B cell (primary cell): Measurements from ENCODE around the gene CEND1. TPM values are rescaled to one million over a fixed set of nuclear protein-coding genes. Genes with fewer than 3 reads are reported as not detected.

ENCODE experiments used
- ATAC-seq: fragments of 200-7000 bp; cut with Tn5 transposase; one replicate; pipeline ENCODE4 v1.10.0; 2021; ENCODE audit warnings: low read depth, mild to moderate bottlenecking, moderate number of reproducible peaks, moderate library complexity
- CTCF ChIA-PET: fragments of 350-600 bp; sonication (Branson Sonifier 250); formaldehyde crosslinking; loops from one replicate; lab custom pipeline; 2021; ENCODE audit warnings: antibody characterized with exemption, inconsistent platforms; lab: Charles Lee
- POLR2A ChIA-PET: fragments of 350-600 bp; sonication (Branson Sonifier 250); formaldehyde crosslinking; loops from one replicate; lab custom pipeline; 2021; ENCODE audit warnings: antibody characterized with exemption; lab: Charles Lee
- DNase-seq: peaks from one replicate; pipeline ENCODE4 v3.0.0; 2013
- H2AFZ ChIP-seq: 2 replicates; pipeline ENCODE4 v1.6.1; 2012; ENCODE audit warnings: mild to moderate bottlenecking, low read depth, low read length; ENCODE audit not compliant: insufficient read depth, poor library complexity, severe bottlenecking
- H3K27ac ChIP-seq, 2 donors: 1 replicate in 1 of 2; 2 replicates in 1 of 2; pipeline ENCODE4 v1.5.1; 2012 to 2013; ENCODE audit warnings: low read length in 2 of 2, mild to moderate bottlenecking in 2 of 2, moderate library complexity in 1 of 2
- H3K27me3 ChIP-seq, 4 experiments: fragments of 200-600 bp in 1 of 4; sonication (generic) in 1 of 4; replicated peaks in 1 of 4; 1 replicate in 2 of 4; 2 replicates in 2 of 4; pipeline versions ENCODE4 v1.6.1 to v1.7.0; 2013 to 2016; ENCODE audit warnings: low read length in 3 of 4, mild to moderate bottlenecking in 2 of 4, mixed read lengths in 1 of 4, moderate library complexity in 1 of 4; ENCODE audit not compliant: insufficient read depth in 4 of 4, control insufficient read depth in 3 of 4; ENCODE audit errors: control extremely low read depth in 1 of 4
- H3K36me3 ChIP-seq, 2 experiments: replicated peaks in 1 of 2; 1 replicate in 1 of 2; 2 replicates in 1 of 2; pipeline versions ENCODE4 v1.6.1 to v1.7.1; 2013; ENCODE audit warnings: low read length in 1 of 2; ENCODE audit not compliant: insufficient read depth in 2 of 2, control insufficient read depth in 1 of 2; ENCODE audit errors: control extremely low read depth in 1 of 2, extremely low read depth in 1 of 2
- H3K4me1 ChIP-seq, 2 donors: fragments of 200-600 bp in 1 of 2; sonication (generic) in 1 of 2; 1 replicate in 1 of 2; 2 replicates in 1 of 2; pipeline versions ENCODE4 v1.5.1 to v1.6.1; 2013 to 2017; ENCODE audit warnings: low read length in 2 of 2; ENCODE audit not compliant: control insufficient read depth in 2 of 2, insufficient read depth in 2 of 2
- H3K4me2 ChIP-seq: replicated peaks from 2 replicates; pipeline ENCODE3; 2012; ENCODE audit warnings: mild to moderate bottlenecking, low read depth, low read length; ENCODE audit not compliant: poor library complexity, severe bottlenecking
- H3K4me3 ChIP-seq, 5 experiments: fragments of 200-600 bp in 1 of 5; sonication (generic) in 1 of 5; 1 replicate in 3 of 5; 2 replicates in 2 of 5; pipeline versions ENCODE4 v1.5.1 to v1.7.0; 2011 to 2016; ENCODE audit warnings: low read length in 4 of 5, mild to moderate bottlenecking in 4 of 5, low read depth in 2 of 5, control low read depth in 1 of 5, moderate library complexity in 1 of 5; ENCODE audit not compliant: insufficient read depth in 1 of 5; ENCODE audit errors: control extremely low read depth in 1 of 5, extremely low read depth in 1 of 5
- H3K79me2 ChIP-seq: fragments of 200-600 bp; sonication (generic); one replicate; pipeline ENCODE4 v1.6.0; 2016; ENCODE audit warnings: low read length; ENCODE audit not compliant: control insufficient read depth, insufficient read depth
- H3K9ac ChIP-seq: fragments of 200-600 bp; sonication (generic); 2 replicates; pipeline ENCODE4 v1.6.1; 2017; ENCODE audit warnings: mild to moderate bottlenecking, low read length, moderate library complexity
- H3K9me3 ChIP-seq, 3 donors: one replicate each; pipeline versions ENCODE4 v1.6.1 to v1.7.1; 2013; ENCODE audit warnings: low read length in 2 of 3; ENCODE audit not compliant: control insufficient read depth in 2 of 3, insufficient read depth in 1 of 3; ENCODE audit errors: control extremely low read depth in 1 of 3
- H4K20me1 ChIP-seq: 2 replicates; pipeline ENCODE4 v1.6.0; 2012; ENCODE audit warnings: mild to moderate bottlenecking, low read length; ENCODE audit not compliant: insufficient read depth, control insufficient read depth, poor library complexity, severe bottlenecking
- H3K27ac Mint-ChIP-seq: one replicate; pipeline ENCODE4 v1.8.0; 2021; ENCODE audit warnings: mixed read lengths
- H3K27me3 Mint-ChIP-seq: one replicate; pipeline ENCODE4 v1.8.0; 2021; ENCODE audit warnings: mixed read lengths
- H3K4me1 Mint-ChIP-seq: one replicate; pipeline ENCODE4 v1.8.0; 2021; ENCODE audit warnings: mixed read lengths
- H3K4me3 Mint-ChIP-seq: one replicate; pipeline ENCODE4 v1.8.0; 2021; ENCODE audit warnings: mixed read lengths
- H3K9me3 Mint-ChIP-seq: one replicate; pipeline ENCODE4 v1.8.0; 2022; ENCODE audit warnings: mixed read lengths; ENCODE audit not compliant: insufficient read depth
- EZH2 ChIP-seq: IDR thresholded peaks from 2 replicates; pipeline ENCODE4 v1.6.1; 2012; ENCODE audit warnings: borderline replicate concordance, low read depth, mild to moderate bottlenecking, moderate library complexity, low read length; ENCODE audit not compliant: insufficient read depth, poor library complexity, severe bottlenecking
- WGBS: methylation state at CpG from one replicate; pipeline ENCODE4 v1.1.5; 2013; ENCODE audit warnings: missing lambda C conversion rate; ENCODE audit not compliant: insufficient coverage; 5-methylcytosine and 5-hydroxymethylcytosine counted together
- intact Hi-C: fragments of 100-400 bp; cut with micrococcal nuclease; formaldehyde crosslinking; loops from one replicate; pipeline ENCODE4 v1.10.0; 2022
- polyA plus RNA-seq: library from polyadenylated mRNA; depleted of rRNA; stranded (reverse); fragments of >200 nt; gene quantifications from 2 replicates; pipeline ENCODE4 v1.2.3, GENCODE V29; 2012
- total RNA-seq, 2 donors: library from RNA; stranded (reverse); fragments of 120-200 nt in 1 of 2; gene quantifications; 1 replicate in 1 of 2; 2 replicates in 1 of 2; pipeline versions ENCODE4 v1.2.3 to v1.2.4, GENCODE V29; 2013 to 2022
- TF ChIP-seq, protein P1 (sequence below): fragments of 200-600 bp; IDR thresholded peaks from one replicate; pipeline ENCODE4 v1.8.0; 2022; ENCODE audit warnings: antibody characterized with exemption, mild to moderate bottlenecking

The CEND1 gene
- total and polyA plus RNA-seq, 2 donors (not counting 1 experiment from before 2014, with no cell fraction given), result 0.13 to 0.39 TPM

DNA sequence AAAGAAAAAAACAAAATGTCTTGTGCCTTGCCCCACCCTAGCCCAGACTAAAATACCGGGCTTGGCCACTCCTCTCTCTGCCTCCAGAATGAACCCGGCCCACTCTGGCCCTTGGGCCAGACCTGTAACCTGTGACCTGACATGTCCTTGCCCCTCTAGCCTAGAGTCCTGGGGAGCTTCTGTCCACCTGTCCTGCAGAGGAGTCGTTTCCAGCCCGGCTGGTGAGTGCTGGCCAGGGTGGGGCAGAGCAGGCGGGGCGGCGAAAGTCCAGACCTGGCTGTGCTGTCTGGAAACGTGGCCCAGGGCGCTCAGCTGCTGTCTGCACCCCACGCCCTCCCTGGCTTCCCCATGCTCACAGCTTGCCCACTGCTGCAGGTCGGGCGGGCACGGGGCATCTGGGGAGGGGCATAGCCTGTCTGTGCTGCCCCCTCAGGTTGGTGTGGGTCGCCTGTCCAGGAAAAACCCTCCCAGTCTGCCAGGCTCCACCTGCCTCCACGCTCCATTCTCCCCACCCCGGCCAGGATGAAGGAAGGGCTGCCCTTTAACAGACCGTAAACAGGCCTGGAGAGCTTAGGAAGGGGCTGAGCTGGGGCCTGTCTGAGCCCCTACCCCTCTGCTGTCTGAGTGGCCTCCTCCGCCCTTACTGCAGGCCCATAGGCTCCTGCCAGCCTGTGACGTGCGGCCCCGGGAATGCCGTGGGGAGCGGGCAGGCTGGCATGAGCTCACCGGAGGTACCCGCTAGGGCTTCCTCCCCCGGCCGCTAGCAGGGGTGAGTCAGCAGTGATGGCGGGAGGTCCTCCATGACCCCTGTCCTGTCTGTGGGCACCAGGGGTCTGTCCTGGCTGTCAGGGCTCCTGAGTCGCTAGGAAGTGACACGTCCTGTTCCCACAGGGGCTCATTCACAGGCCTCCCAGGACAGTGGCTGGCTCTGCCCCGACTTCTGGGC, 44.8 kb upstream of the CEND1 start:
- no peaks in the 10 kb centered on the region for H3K27me3 Mint-ChIP-seq
- no peak overlapping the region for H3K27ac Mint-ChIP-seq
- Histone ChIP-seq H3K27me3 (peaks cover 0 to 42% (median 11%) of the 10 kb centered on the region in 4 experiments), H3K9me3 (peaks cover 0 to 2% (median 0%) of the 10 kb centered on the region in 3 donors), H4K20me1 (peaks cover 51% of the 10 kb centered on the region), H3K36me3 (peaks cover 0 to 13% of the 10 kb centered on the region in 2 experiments), H3K4me3 (no peak overlapping the region), H3K79me2 (no peaks in the 10 kb centered on the region), H2AFZ (no peak overlapping the region), H3K4me2 (peak overlapping the region; percentile 12), H3K27ac (no peak overlapping the region), H3K9ac (no peak overlapping the region), H3K4me1 (peaks cover 36 to 43% of the 10 kb centered on the region in 2 donors)
- ChIA-PET POLR2A (interaction anchor here (1.1 to 2.0 kb wide), 2 partner anchors 9 to 15 kb away, joined by 5 to 8 read pairs; partner anchors contain the start of genes PNPLA2 and TSPAN4), CTCF (interaction anchor here (0.9 to 2.1 kb wide), 2 partner anchors 9 to 12 kb away, joined by 3 to 6 read pairs; partner anchors contain the start of gene TSPAN4)
- peaks cover 27% of the 10 kb centered on the region for H3K4me1 Mint-ChIP-seq
- no peak for DNase-seq
- no peaks in the 10 kb centered on the region for H3K9me3 Mint-ChIP-seq
- ATAC-seq, result no peak
- TF ChIP-seq EZH2, result no peak
- TF ChIP-seq, protein P1, sequence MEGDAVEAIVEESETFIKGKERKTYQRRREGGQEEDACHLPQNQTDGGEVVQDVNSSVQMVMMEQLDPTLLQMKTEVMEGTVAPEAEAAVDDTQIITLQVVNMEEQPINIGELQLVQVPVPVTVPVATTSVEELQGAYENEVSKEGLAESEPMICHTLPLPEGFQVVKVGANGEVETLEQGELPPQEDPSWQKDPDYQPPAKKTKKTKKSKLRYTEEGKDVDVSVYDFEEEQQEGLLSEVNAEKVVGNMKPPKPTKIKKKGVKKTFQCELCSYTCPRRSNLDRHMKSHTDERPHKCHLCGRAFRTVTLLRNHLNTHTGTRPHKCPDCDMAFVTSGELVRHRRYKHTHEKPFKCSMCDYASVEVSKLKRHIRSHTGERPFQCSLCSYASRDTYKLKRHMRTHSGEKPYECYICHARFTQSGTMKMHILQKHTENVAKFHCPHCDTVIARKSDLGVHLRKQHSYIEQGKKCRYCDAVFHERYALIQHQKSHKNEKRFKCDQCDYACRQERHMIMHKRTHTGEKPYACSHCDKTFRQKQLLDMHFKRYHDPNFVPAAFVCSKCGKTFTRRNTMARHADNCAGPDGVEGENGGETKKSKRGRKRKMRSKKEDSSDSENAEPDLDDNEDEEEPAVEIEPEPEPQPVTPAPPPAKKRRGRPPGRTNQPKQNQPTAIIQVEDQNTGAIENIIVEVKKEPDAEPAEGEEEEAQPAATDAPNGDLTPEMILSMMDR, result no peak
- peak overlapping the region; percentile 50 for H3K4me3 Mint-ChIP-seq
- 37% methylated on average over 25 of the region's 31 CpGs for WGBS
- intact Hi-C loops, result no loop called here
